Peyer's patch (tissue), 4 donors: ENCODE results near the gene KRT23.

Source experiments
- POLR2A ChIP-seq, 2 donors: fragments of 450-650 bp; IDR thresholded peaks; one replicate each; pipeline ENCODE4 v1.5.1; 2017; ENCODE audit warnings: antibody characterized with exemption in 2 of 2, mild to moderate bottlenecking in 2 of 2, moderate library complexity in 2 of 2
- TF ChIP-seq, protein P1 (sequence below), 6 experiments: fragments of 450-650 bp in 4 of 6; fragments of 200-600 bp in 2 of 6; sonication (generic) in 1 of 6; IDR thresholded peaks; one replicate each; pipeline ENCODE4 v1.5.1; 2017 to 2019; ENCODE audit warnings: antibody characterized with exemption in 6 of 6, mild to moderate bottlenecking in 3 of 6, moderate library complexity in 1 of 6

DNA sequence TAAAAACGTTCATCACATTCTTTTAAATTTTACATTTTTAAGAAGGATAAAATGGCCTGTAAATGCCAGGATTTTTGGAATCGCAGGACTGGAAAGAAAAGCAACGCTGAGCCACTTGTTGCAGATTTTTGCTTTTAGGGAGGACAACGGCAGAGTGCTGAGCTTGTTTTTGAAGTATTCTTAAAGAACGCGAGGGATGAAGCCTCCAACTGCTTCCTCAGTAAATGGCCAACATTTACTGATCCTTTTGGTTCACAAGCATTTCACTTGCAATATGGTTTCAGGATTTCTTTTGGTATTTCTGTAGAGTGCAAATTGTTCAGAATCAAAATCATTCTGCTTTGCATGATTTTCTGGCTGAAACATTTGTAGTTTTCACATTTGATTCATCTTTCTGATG, 2.8 kb upstream of the KRT23 start:
- TF ChIP-seq POLR2A (IDR thresholded peaks at IDR 0.05), result no peak
- TF ChIP-seq, protein P1, sequence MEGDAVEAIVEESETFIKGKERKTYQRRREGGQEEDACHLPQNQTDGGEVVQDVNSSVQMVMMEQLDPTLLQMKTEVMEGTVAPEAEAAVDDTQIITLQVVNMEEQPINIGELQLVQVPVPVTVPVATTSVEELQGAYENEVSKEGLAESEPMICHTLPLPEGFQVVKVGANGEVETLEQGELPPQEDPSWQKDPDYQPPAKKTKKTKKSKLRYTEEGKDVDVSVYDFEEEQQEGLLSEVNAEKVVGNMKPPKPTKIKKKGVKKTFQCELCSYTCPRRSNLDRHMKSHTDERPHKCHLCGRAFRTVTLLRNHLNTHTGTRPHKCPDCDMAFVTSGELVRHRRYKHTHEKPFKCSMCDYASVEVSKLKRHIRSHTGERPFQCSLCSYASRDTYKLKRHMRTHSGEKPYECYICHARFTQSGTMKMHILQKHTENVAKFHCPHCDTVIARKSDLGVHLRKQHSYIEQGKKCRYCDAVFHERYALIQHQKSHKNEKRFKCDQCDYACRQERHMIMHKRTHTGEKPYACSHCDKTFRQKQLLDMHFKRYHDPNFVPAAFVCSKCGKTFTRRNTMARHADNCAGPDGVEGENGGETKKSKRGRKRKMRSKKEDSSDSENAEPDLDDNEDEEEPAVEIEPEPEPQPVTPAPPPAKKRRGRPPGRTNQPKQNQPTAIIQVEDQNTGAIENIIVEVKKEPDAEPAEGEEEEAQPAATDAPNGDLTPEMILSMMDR (IDR thresholded peaks at IDR 0.05), result no peak
